Measurements from ENCODE around the gene EFCAB12.
"Not testable (repeated sequence)": the region's sequence is repeated elsewhere in the genome, so short reads cannot be mapped to it uniquely, and the experiment has no call there.

The EFCAB12 gene

DNA sequence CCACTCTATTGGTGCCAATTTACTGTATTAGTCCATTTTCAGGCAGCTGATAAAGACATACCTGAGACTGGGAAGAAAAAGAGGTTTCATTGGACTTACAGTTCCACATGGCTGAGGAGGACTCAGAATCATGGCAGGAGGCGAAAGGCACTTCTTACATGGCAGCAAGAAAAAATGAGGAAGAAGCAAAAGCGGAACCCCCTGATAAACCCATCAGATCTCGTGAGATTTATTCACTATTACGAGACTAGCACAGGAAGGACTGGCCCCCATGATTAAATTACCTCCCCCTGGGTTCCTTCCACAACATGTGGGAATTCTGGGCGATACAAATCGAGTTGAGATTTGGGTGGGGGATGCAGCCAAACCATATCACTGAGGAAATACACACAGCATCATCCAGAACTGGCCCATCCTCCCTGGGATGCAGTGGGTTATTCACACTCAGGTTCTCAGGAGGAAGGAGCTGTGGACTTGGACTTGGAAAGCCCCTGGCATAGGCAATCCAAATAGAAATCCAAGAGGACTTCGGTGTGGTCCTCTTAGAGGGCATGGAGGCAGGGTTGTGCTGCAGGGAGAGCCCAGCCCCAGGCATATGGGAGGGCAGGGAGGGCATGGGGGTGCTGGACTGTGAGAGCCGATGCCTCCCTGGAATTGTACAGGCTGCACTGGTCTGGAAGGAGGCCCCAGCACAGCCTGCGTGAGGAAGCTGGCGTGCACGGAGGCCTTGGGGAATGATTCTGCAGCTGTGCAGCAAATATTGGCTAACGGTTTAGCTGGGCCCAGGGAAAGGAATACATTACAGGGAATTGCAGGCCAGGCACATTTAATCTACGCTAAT, 62.9 kb downstream of the EFCAB12 start:
- no peak for DNase-seq (ENCODE audit: low read depth)

DNA sequence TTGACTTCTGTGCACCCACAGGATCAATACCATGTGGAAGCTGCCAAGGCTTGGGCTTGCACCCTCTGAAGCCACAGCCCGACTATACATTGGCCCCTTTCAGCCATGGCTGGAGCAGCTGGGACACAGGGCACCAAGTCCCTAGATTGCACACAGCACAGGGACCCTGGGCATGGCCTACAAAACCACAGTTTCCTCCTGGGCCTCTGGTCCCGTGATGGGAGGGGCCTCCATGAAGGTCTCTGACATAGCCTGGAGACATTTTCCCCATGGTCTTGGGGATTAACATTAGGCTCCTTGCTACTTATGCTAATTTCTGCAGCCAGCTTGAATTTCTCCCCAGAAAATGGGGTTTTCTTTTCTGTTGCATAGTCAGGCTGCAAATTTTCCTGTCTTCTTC, 63.6 kb downstream of the EFCAB12 start:
- DNase-seq (ENCODE audit: low read depth): not testable (repeated sequence)

DNA sequence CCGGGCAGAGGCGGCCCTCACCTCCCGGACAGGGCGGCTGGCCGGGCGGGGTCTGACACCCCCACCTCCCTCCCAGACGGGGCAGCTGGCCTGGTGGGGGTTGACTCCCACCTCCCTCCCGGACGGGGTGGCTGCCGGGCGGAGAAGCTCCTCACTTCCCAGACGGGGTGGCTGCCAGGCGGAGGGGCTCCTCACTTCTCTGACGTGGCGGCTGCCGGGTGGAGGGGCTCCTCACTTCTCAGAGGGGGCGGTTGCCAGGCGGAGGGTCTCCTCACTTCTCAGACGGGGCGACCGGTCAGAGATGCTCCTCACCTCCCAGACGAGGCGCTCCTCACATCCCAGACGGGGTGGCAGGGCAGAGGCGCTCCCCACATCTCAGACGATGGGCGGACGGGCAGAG, 65.1 kb downstream of the EFCAB12 start:
- DNase-seq (ENCODE audit: low read depth): not testable (repeated sequence)

DNA sequence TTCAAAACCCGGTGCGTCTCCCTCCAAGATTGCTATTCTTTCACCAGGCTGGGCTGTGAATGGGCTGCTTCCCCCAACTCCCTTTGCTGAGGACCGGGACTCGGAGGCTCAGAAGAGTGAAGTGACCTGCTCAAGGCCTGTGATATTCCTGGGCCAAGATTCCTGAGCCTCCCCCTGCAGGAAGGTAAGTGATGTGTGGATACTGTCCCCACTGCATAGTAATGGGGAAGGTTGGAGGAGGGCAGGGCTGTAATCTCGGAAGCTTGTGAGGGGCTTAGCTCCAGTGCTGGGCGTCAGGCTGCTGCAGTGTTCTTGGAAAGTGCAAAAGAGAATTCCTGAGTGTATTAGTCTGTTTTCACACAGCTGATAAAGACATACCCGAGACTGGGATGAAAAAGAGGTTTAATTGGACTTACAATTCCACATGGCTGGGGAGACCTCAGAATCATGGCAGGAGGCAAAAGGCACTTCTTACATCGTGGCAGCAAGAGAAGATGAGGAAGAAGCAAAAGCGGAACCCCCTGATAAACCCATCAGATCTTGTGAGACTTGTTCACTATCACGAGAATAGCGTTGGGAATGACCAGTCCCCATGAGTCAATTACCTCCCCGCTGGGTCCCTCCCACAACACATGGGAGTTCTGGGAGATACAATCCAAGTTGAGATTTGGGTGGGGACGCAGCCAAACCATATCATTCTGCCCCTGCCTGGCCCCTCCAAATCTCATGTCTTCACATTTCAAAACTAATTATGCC, 67.6 kb downstream of the EFCAB12 start:
- DNase-seq (ENCODE audit: low read depth): no peak

DNA sequence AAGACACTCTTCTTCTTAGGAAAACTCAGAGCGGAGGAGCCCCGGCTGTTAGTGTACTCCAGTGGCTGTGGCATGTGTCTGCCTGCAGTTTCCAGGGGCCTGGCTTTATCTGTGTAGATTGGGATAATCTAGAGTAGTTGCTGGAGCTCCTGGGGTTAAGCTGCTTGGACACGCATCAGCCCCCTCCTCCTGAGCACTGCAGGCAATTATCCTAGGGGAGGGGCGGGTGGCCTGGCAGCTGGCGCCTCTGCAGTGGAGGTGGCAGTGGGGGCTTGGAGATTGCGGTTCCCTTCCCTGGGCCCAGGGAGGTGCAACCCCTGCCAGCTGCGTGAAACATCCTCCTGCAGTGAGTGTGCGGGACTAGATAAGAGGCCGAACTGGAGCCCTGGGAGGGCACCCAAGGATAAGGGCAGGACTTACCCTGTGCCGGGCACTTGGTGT, 68.2 kb downstream of the EFCAB12 start:
- DNase-seq (ENCODE audit: low read depth): no peak

DNA sequence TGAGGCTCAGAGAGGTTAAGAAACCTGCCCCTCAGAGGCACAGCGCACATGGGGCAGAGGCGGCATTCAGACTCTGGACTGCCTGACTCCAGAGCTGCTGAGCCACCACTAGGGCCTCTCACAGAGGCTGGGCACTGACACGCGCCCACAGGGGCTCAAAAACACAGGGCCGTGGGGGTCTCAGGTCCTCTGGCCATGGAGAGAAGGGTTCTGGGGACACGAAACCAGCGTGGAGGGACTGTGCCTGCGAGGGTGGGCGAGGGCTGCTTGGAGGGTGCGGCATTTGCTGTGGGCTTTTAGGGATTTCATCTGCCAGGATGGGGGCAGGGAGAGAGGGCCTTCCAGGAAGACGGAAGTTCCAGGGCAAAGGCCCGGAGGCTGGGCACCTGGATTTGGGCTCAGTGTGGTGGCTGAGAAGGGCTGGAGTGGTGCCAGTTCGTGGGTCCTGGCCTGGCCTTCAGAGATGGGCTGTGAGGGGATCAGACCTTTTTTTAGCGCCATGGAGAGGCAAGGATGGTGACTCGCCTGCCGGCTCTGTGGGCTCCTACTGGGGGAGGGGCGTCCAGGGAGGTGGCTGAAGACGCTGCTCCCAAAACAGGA, 69.6 kb downstream of the EFCAB12 start:
- DNase-seq (ENCODE audit: low read depth): no peak

DNA sequence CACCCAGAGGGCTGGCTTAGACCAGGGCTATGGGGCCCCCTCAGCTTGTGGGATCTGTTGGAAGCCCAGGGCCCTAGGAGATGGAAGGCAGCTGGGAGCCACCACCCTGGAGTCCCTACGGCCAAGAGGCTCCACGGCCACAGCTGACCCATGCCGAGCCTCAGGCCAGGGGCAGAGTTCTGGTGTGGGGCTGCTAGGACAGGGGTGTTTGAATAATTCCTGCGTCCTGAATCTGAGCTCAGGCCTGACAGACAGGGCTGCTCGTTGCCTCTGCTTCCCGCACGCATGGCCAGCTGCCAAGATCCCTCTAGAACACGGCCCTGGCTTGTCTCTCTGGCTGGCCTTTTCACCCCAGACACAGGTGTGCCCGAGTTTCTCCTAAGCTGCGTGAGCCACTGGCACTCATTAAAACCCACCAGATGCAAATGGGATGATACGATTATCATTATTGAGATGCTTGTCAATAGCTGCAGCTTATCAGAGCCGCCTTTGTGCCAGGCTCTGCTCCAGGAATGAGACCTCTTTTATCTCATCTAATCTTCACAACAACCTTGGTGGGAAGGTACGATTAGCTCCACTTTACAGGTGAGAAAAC, 70.2 kb downstream of the EFCAB12 start:
- DNase-seq (ENCODE audit: low read depth): no peak

DNA sequence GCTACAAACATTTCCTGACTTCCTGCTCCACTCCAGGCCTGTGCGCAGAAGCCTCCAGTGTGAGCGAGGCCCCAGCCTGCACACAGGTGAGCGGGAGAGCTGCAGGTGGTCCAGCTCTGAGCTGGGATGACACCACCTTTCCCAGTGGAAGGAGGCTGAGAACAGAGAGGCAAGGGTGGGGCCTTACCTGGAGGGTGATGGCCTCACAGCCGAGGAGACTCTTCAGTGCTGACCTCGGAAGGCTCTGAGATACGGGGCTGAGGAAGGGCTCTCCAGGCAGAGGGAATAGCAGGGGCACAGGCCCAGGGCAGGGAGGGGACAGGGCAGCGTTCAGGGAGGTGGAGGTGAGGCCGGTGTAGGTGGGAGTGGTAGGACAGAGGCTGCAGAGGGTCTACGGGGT, 70.8 kb downstream of the EFCAB12 start:
- DNase-seq (ENCODE audit: low read depth): no peak

DNA sequence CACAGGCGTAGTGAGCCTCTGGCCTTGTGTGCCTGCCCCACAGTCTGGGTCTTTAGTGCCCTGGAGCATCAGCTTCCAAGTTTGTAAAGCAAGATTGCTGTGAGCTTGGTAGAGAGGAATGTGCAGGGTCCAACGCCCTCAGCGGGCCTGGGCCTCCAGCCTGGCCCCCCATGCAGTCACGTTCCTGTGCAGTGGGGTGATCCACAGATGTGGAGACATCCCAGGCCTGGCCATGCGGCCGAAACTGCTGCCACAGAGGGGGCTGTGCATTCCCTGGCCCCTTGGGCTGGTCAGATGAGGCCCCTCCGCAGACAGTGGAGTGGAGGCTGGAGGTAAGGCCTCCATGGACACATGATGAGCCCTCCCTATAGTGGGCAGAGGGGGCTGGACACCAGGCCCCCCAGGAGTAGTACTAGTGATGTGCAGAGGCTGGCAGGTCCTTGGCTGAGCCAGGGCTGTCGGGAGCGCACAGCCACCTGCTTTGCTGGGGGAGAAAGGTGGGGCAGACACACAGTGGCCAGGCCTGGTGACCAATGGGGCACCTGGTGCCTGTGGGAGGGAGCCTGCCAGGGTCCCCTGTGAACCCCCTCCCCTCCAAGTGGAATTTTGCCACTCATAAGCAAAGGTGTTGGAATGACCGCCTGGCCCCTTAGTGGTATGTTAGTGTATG, 71.5 kb downstream of the EFCAB12 start:
- DNase-seq (ENCODE audit: low read depth): no peak

DNA sequence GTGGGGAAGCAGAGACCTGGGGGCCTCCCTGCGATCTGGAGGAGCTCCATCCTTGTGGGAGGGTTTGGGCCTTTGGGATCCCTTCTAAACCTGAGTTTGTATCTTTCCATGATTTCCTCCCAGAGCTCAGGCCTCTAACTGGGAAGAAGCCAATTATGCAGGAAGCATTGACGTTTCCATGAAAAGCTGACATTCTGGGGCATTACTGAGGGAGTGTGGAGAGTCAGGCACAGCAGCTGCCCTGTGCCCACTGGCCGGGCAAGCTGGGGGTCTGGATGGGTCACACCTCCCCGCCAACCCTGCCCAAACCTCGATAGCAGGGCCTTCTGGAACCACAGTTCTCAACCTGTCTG, 74.9 kb downstream of the EFCAB12 start:
- DNase-seq (ENCODE audit: low read depth): no peak

DNA sequence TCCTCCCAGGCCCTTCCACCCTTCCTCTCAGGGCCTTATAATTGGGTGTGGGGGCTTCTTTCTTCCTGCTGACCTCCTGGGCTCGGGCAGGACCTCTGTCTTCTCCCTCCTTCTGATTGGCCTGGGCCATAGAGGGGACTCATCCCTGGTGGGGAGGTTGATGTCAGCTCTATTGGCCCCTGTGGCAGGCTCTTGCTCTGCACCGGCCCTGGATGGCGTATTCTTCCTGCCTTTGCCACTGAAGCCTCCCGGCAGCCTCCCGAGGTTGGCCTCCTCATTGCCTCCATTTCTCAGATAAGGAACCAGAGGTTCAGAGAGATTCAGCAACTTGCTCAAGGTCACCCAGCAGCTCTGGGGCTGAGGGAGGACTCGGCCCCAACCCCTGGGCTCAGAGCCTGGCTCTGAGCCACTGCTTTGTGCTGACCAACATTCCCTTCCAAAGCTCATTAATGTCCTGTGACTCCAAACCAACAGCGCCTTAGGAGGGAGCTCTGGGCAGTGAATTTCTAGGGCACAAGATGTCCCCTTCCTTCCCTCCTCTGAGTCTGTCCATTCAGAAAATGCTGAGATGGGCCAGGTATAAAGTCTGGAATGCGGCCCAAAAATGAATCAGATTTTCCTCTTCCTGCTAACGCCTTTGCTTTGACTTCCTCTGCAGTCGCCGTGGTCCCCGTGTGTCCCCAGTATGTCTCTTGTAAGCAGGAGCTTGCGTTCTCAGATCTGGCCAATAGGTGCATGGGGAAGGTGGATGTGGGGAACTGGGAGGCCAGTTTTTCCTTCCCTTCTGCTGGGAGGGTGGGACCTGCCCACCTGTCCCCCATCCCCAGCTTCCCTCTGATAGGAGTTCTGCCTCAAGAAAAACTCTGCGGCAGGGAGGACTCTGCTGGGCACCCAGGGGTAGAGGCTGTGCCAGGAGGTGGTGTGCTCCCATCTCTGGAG, 75.5 kb downstream of the EFCAB12 start:
- no peak for DNase-seq (ENCODE audit: low read depth)

DNA sequence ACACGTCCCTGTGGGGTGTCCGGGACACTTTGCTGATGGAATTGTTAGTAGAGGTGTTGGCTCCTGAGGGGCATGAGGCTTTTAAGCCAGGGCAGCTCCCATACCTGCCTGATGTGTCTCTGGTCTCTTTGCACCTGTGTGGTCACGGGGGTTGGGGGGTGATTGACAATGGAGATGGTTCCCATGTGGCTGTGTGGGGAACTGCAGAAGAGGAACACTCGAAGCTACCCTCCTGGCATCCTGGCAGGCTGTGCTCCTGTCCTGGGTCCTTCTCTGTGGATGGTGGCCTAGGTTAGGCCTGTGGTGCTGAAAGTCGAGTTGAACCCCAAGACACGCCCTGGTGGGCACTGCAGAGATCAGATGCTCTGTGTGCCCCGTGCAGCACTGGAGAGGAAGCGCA, 76.4 kb downstream of the EFCAB12 start:
- DNase-seq (ENCODE audit: low read depth): no peak
